ENCODE results near the gene CDC7. TPM values are rescaled to one million over a fixed set of nuclear protein-coding genes. Genes with fewer than 3 reads are reported as not detected.

Gene CDC7
- total RNA-seq, 2 donors from 2014 or later = 0.66 to 0.78 TPM

DNA sequence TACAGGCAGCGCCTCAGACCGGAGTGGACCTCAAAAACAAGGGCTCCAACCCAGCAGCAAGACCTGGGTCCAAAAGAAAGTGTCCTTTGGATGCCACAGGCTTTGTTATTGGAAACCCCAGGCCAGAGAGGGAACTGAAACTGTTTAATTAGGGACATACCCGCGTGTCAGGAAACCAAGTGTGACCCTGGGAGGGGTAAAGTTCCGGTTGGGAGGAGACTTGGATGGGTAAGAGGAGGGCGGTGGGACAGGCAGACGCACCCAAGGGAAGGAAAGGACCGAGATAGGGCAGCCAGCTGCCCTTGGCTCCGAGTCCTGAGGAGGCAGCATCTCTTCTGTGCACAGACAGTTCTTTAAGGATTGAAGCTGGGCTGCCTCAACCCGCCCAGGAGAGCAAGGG is 71.4 kb downstream of the CDC7 start:
- intact Hi-C loops (cut with DNase I) = no loop called here
- H3K27ac ChIP-seq = no peak overlapping the region

More for the DNA sequence above, 71.4 kb downstream of the CDC7 start:
- Histone ChIP-seq H3K4me3 (no peak overlapping the region), H3K4me1 (no peaks in the 10 kb centered on the region), H3K36me3 (replicated peaks in 1 of 2; ENCODE audit: insufficient read depth in 1 of 2, low read depth in 2 of 2) (no peaks in the 10 kb centered on the region), H3K9me3 (no peaks in the 10 kb centered on the region), H3K27me3 (no peaks in the 10 kb centered on the region)
- no peak for TF ChIP-seq POLR2A (IDR thresholded peaks at IDR 0.05)
- TF ChIP-seq, protein P1, sequence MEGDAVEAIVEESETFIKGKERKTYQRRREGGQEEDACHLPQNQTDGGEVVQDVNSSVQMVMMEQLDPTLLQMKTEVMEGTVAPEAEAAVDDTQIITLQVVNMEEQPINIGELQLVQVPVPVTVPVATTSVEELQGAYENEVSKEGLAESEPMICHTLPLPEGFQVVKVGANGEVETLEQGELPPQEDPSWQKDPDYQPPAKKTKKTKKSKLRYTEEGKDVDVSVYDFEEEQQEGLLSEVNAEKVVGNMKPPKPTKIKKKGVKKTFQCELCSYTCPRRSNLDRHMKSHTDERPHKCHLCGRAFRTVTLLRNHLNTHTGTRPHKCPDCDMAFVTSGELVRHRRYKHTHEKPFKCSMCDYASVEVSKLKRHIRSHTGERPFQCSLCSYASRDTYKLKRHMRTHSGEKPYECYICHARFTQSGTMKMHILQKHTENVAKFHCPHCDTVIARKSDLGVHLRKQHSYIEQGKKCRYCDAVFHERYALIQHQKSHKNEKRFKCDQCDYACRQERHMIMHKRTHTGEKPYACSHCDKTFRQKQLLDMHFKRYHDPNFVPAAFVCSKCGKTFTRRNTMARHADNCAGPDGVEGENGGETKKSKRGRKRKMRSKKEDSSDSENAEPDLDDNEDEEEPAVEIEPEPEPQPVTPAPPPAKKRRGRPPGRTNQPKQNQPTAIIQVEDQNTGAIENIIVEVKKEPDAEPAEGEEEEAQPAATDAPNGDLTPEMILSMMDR (IDR thresholded peaks at IDR 0.05) = no peak
- WGBS, 2 donors = 60 to 75% methylated on average over 10 of the region's 10 CpGs
- DNase-seq (peak in 1 of 4 donors; percentile 20), ATAC-seq (no peak)

Other genes with a start within 250 kb of the CDC7 start
- gene HFM1, start 96.0 kb upstream of the CDC7 start, total RNA-seq = 1 to 10 TPM in 1 of 2 donors, under 1 TPM in 1; 0.99 to 2.9 TPM